ENCODE results near the gene PALLD.

DNA sequence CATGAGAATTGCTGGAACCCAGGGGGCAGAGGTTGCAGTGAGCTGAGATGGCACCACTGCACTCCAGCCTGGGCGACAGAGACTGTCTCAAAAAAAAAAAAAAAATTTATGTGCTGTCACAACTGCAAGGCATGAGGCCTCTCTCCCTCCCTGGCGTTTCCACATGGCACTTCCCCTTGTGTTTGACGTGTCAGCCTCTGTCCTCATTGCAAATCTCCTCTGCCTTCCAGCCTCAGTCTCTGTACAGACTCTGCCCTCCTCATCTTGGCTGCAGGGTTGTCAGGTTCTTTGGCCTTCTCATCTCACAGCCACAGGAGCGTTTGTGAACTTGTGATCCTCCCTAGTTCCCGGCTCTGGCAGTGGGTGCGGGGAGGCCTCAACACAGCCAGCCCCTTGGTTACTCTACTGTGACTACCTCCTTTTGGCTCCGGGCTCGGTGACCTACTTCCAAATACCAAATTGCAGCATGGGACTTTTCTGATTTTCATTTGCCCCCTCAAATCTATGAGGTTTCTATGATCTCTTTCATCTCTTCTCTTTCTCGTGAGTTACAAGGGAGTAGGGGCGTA lies 263.2 kb downstream of the PALLD start:
- TF ChIP-seq, protein P1, sequence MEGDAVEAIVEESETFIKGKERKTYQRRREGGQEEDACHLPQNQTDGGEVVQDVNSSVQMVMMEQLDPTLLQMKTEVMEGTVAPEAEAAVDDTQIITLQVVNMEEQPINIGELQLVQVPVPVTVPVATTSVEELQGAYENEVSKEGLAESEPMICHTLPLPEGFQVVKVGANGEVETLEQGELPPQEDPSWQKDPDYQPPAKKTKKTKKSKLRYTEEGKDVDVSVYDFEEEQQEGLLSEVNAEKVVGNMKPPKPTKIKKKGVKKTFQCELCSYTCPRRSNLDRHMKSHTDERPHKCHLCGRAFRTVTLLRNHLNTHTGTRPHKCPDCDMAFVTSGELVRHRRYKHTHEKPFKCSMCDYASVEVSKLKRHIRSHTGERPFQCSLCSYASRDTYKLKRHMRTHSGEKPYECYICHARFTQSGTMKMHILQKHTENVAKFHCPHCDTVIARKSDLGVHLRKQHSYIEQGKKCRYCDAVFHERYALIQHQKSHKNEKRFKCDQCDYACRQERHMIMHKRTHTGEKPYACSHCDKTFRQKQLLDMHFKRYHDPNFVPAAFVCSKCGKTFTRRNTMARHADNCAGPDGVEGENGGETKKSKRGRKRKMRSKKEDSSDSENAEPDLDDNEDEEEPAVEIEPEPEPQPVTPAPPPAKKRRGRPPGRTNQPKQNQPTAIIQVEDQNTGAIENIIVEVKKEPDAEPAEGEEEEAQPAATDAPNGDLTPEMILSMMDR (IDR thresholded peaks at IDR 0.05) = no peak
- TF ChIP-seq POLR2A (IDR thresholded peaks at IDR 0.05) = no peak

Data from gastroesophageal sphincter (tissue), 3 donors.